Epithelial cell of prostate (primary cell): ENCODE results near the gene FAM83D.
"Not testable (repeated sequence)": the region's sequence is repeated elsewhere in the genome, so short reads cannot be mapped to it uniquely, and the experiment has no call there.

Experiments used
- DNase-seq: peaks from one replicate; pipeline ENCODE4 v3.0.0-alpha.2; 2011; ENCODE audit warnings: low read depth, low spot score
- H3K27ac ChIP-seq: fragments of 450-650 bp; 2 replicates; pipeline ENCODE4 v1.5.1; 2017; ENCODE audit warnings: mild to moderate bottlenecking

FAM83D gene

GRCh38 chr20:38991814-38992704 lies 65.8 kb downstream of the FAM83D start:
- DNase-seq = no peak
- H3K27ac ChIP-seq = no peak overlapping the region

- H3K27ac ChIP-seq = no peak overlapping the region
- DNase-seq = no peak
Observed at GRCh38 chr20:38995536-38996044, 69.4 kb downstream of the FAM83D start.

- H3K27ac ChIP-seq, DNase-seq: not testable (repeated sequence)
Observed at GRCh38 chr20:38996866-38997265, 70.6 kb downstream of the FAM83D start.

- no peak overlapping the region for H3K27ac ChIP-seq
- DNase-seq = no peak
Observed at GRCh38 chr20:38997622-38998021, 71.4 kb downstream of the FAM83D start.

- no peak overlapping the region for H3K27ac ChIP-seq
- DNase-seq = no peak
Observed at GRCh38 chr20:38999217-38999616, 73.0 kb downstream of the FAM83D start.

GRCh38 chr20:38999965-39000910 lies 74.0 kb downstream of the FAM83D start:
- DNase-seq = no peak
- no peak overlapping the region for H3K27ac ChIP-seq
